GM13977 (cell line): ENCODE results near the gene MAX.

Source experiments
- DNase-seq: peaks from one replicate; pipeline ENCODE4 v3.0.0; 2012; ENCODE audit warnings: low spot score
- CTCF ChIP-seq: IDR thresholded peaks from 2 replicates; pipeline ENCODE4 v1.5.1; 2012; ENCODE audit warnings: mild to moderate bottlenecking, control low read depth; ENCODE audit not compliant: insufficient read depth; ENCODE audit errors: extremely low read depth, missing control alignments
- in situ Hi-C: fragments of 300-500 bp; cut with MboI; formaldehyde crosslinking; loops from one replicate; pipeline ENCODE4 v1.12.0; 2022; ENCODE audit warnings: low sequenced_read_pairs, low pct_unique_long_range_greater_than_20kb, mixed read lengths, inconsistent platforms; ENCODE audit not compliant: unreplicated experiment

The MAX gene

GRCh38 chr14:65073605-65074201 is 28.6 kb downstream of the MAX start:
- in situ Hi-C loops: no loop called here
- DNase-seq: no peak
- TF ChIP-seq CTCF: no peak

GRCh38 chr14:65072937-65073336 is 29.4 kb downstream of the MAX start:
- TF ChIP-seq CTCF: no peak
- in situ Hi-C loops: no loop called here
- no peak for DNase-seq

GRCh38 chr14:65072256-65072655 is 30.1 kb downstream of the MAX start:
- in situ Hi-C loops: no loop called here
- no peak for DNase-seq
- no peak for TF ChIP-seq CTCF

GRCh38 chr14:65071544-65071943 is 30.8 kb downstream of the MAX start:
- no peak for TF ChIP-seq CTCF
- in situ Hi-C loops: no loop called here
- no peak for DNase-seq

- no peak for DNase-seq
- TF ChIP-seq CTCF: no peak
- in situ Hi-C loops: no loop called here
These were observed 31.8 kb downstream of the MAX start for GRCh38 chr14:65070471-65070976.

- in situ Hi-C loops: no loop called here
- DNase-seq: no peak
- TF ChIP-seq CTCF: no peak
These were observed 32.4 kb downstream of the MAX start for GRCh38 chr14:65069874-65070413.
